Heart right ventricle (tissue), 16 donors: ENCODE data around the gene ATXN7. TPM values are rescaled to one million over a fixed set of nuclear protein-coding genes. Genes with fewer than 3 reads are reported as not detected.

Experiments used
- ATAC-seq, 8 donors: fragments of 200-7000 bp; cut with Tn5 transposase; one replicate each; pipeline ENCODE4 v1.9.1; 2020; ENCODE audit warnings: mild to moderate bottlenecking in 8 of 8, moderate library complexity in 8 of 8, moderate number of reproducible peaks in 1 of 8
- DNase-seq, 2 donors: peaks; one replicate each; pipeline ENCODE4 v3.0.0-alpha.2; 2020
- H3K27ac ChIP-seq, 10 donors: fragments of 200-600 bp; sonication (generic) in 2 of 10; one replicate each; pipeline versions ENCODE4 v1.5.0 to v1.8.0; 2020 to 2022; ENCODE audit warnings: mild to moderate bottlenecking in 3 of 10
- H3K27me3 ChIP-seq, 7 donors: fragments of 200-600 bp; one replicate each; pipeline ENCODE4 v1.8.0; 2021 to 2022; ENCODE audit warnings: mild to moderate bottlenecking in 2 of 7
- H3K36me3 ChIP-seq, 9 donors: fragments of 200-600 bp; sonication (generic) in 1 of 9; one replicate each; pipeline versions ENCODE4 v1.5.0 to v1.8.0; 2020 to 2022; ENCODE audit warnings: mild to moderate bottlenecking in 2 of 9
- H3K4me1 ChIP-seq, 9 donors: fragments of 200-600 bp; sonication (generic) in 1 of 9; one replicate each; pipeline versions ENCODE4 v1.5.0 to v1.8.0; 2020 to 2022; ENCODE audit warnings: mild to moderate bottlenecking in 4 of 9
- H3K4me3 ChIP-seq, 10 donors: fragments of 200-600 bp; sonication (generic) in 2 of 10; one replicate each; pipeline versions ENCODE4 v1.5.0 to v1.8.0; 2020 to 2022; ENCODE audit warnings: mild to moderate bottlenecking in 7 of 10, moderate library complexity in 2 of 10
- H3K9me3 ChIP-seq, 11 donors: fragments of 200-600 bp in 10 of 11; sonication (generic) in 2 of 11; one replicate each; pipeline versions ENCODE4 v1.5.0 to v1.8.0; 2013 to 2022; ENCODE audit warnings: mild to moderate bottlenecking in 2 of 11, control low read depth in 1 of 11, moderate library complexity in 1 of 11
- WGBS, 2 donors: extraction: QIAGEN DNeasy Blood & Tissue Kit; methylation state at CpG; one replicate each; pipeline ENCODE4 v1.1.7; 2013; ENCODE audit warnings: inconsistent platforms in 1 of 2; 5-methylcytosine and 5-hydroxymethylcytosine counted together
- intact Hi-C, 10 donors: fragments of 100-400 bp; cut with DNase I; formaldehyde crosslinking; loops; one replicate each; pipeline versions ENCODE4 v1.11.1 to v1.14.2; 2022
- polyA plus RNA-seq, 2 donors: library from polyadenylated mRNA; stranded (reverse); fragments of 200-250 nt; gene quantifications; one replicate each; pipeline ENCODE4 v1.2.3, GENCODE V29; 2013
- total RNA-seq, 10 donors: library from RNA; stranded (reverse); fragmentation: NEBNext Ultra II Directional in 3 of 10; extraction: Animal tissue kit (Norgen Biotek cat#: 25700) in 3 of 10; gene quantifications; one replicate each; pipeline versions ENCODE4 v1.2.1 to v1.2.4, GENCODE V29; 2021 to 2023
- TF ChIP-seq, protein P1 (sequence below), 9 donors: fragments of 200-600 bp; sonication (generic) in 2 of 9; IDR thresholded peaks; one replicate each; pipeline versions ENCODE4 v1.5.0 to v1.8.0; 2021 to 2022; ENCODE audit warnings: antibody characterized with exemption in 9 of 9, mild to moderate bottlenecking in 5 of 9, moderate library complexity in 1 of 9
- donor health status: Arrhythmogenic right ventricular cardiomyopathy.
- donor health status: ischemic (EF 13 %, LVEDD 7.1; RV severe dilation, severe dysfunction).
- donor health status: healthy with polysubstance abuse.
- donor health status: DM: no; HTN: yes; CAD: no.
- donor health status: DM: no; HTN: no; CAD: no.
- donor health status: ischemic (EF 25% LVEDD 6.9; RV normal size, moderate dysfunction).
- donor health status: ischemic (EF 25% LVEDD 5.7; RV mildly dilated, moderate dysfunction).
- donor health status: healthy.
- donor health status: DM: yes; HTN: yes; CAD: no.
- donor health status: Ischemic cardiomyopathy.
- donor health status: ischemic (EF 35%, LVEDD 5.7; RV mildly dilated, moderate dysfunction).
- donor health status: nonischemic (EF 11% LVEDD 7.7; RV severe dilation, severe dysfunction).
- donor health status: DM: yes; HTN: yes; CAD: no.
- donor health status: PGD.
- donor health status: ischemic (EF 29% LVEDD 5.4; RV normal size, mild dysfunction).
- donor health status: nonischemic (EF 23%, LVEDD 6.1; RV moderate dilation, normal function).

ATXN7 gene
- total and polyA plus RNA-seq, 12 donors = 1.7 to 31.0 (median 19.6) TPM

- no peaks in the 10 kb centered on the region for H3K9me3 ChIP-seq
- TF ChIP-seq, protein P1, sequence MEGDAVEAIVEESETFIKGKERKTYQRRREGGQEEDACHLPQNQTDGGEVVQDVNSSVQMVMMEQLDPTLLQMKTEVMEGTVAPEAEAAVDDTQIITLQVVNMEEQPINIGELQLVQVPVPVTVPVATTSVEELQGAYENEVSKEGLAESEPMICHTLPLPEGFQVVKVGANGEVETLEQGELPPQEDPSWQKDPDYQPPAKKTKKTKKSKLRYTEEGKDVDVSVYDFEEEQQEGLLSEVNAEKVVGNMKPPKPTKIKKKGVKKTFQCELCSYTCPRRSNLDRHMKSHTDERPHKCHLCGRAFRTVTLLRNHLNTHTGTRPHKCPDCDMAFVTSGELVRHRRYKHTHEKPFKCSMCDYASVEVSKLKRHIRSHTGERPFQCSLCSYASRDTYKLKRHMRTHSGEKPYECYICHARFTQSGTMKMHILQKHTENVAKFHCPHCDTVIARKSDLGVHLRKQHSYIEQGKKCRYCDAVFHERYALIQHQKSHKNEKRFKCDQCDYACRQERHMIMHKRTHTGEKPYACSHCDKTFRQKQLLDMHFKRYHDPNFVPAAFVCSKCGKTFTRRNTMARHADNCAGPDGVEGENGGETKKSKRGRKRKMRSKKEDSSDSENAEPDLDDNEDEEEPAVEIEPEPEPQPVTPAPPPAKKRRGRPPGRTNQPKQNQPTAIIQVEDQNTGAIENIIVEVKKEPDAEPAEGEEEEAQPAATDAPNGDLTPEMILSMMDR (IDR thresholded peaks at IDR 0.05) = no peak
- no peaks in the 10 kb centered on the region for H3K4me1 ChIP-seq
- no peaks in the 10 kb centered on the region for H3K27me3 ChIP-seq
- ATAC-seq = no peak
- peaks cover 0 to 100% (median 50%) of the 10 kb centered on the region in 9 donors for H3K36me3 ChIP-seq
- DNase-seq = no peak
- no peak overlapping the region for H3K4me3 ChIP-seq
- intact Hi-C loops = no loop called here
- no peak overlapping the region for H3K27ac ChIP-seq
- WGBS, 2 donors = 86 to 90% methylated on average over 2 of the region's 2 CpGs
Measured at GRCh38 chr3:63986831-63987230, 123.2 kb downstream of the ATXN7 start.

DNA sequence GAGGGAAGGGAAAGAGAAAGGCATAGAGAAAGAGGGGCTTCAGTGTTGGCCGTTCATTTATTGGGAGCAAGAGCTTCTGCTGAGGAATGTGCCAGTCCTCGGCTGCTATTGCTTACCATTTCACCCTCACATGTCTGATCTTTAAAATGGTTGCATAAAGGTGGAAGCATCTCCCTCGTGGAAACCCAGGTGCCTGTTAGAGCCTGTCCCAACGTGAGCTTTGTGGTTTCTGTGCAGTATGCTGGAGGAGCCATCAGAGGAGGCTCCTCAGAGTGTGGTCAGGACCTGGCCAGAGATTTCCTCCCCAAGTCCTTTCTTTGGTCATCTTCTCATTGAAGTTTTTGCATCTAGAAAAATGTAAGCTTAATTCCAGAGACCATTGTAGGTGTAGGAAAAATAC, 125.3 kb downstream of the ATXN7 start:
- Histone ChIP-seq H3K36me3 (peaks cover 0 to 100% (median 51%) of the 10 kb centered on the region in 9 donors), H3K27me3 (no peaks in the 10 kb centered on the region), H3K9me3 (no peaks in the 10 kb centered on the region), H3K4me1 (peaks cover 0 to 11% (median 6%) of the 10 kb centered on the region in 9 donors), H3K27ac (no peak overlapping the region), H3K4me3 (no peak overlapping the region)
- intact Hi-C loops = no loop called here
- ATAC-seq (no peak), DNase-seq (no peak)
- 89 to 91% methylated on average over 4 of the region's 4 CpGs for WGBS, 2 donors
- TF ChIP-seq, protein P1 (IDR thresholded peaks at IDR 0.05) = no peak

- no peak for ATAC-seq
- H3K27ac ChIP-seq = no peak overlapping the region
- peaks cover 0 to 11% (median 6%) of the 10 kb centered on the region in 9 donors for H3K4me1 ChIP-seq
- H3K9me3 ChIP-seq = no peaks in the 10 kb centered on the region
- H3K4me3 ChIP-seq = no peak overlapping the region
- WGBS, 2 donors = 94 to 95% methylated on average over 14 of the region's 14 CpGs
- TF ChIP-seq, protein P1 (IDR thresholded peaks at IDR 0.05) = no peak
- intact Hi-C loops = loop anchor here in 8 of 10 donors (5.0 to 10.0 kb wide), 9 partner anchors 33 to 645 kb away; partner anchors contain the start of genes SCAANT1 (in 6 of the 8), ATXN7 (in 4 of the 8) and THOC7 (in 4 of the 8)
- DNase-seq = no peak
- H3K27me3 ChIP-seq = no peaks in the 10 kb centered on the region
- peaks cover 0 to 100% (median 52%) of the 10 kb centered on the region in 9 donors for H3K36me3 ChIP-seq
Measured at GRCh38 chr3:63990204-63990603, 126.5 kb downstream of the ATXN7 start.

GRCh38 chr3:63990733-63991132, 127.1 kb downstream of the ATXN7 start:
- Histone ChIP-seq H3K4me1 (peaks cover 0 to 11% (median 6%) of the 10 kb centered on the region in 9 donors), H3K36me3 (peaks cover 0 to 100% (median 57%) of the 10 kb centered on the region in 9 donors), H3K27ac (no peak overlapping the region), H3K27me3 (no peaks in the 10 kb centered on the region), H3K4me3 (no peak overlapping the region), H3K9me3 (no peaks in the 10 kb centered on the region)
- 83 to 85% methylated on average over 5 of the region's 5 CpGs for WGBS, 2 donors
- TF ChIP-seq, protein P1 (IDR thresholded peaks at IDR 0.05) = no peak
- intact Hi-C loops = loop anchor here in 8 of 10 donors (5.0 to 10.0 kb wide), 9 partner anchors 33 to 646 kb away; partner anchors contain the start of genes SCAANT1 (in 6 of the 8), ATXN7 (in 4 of the 8) and THOC7 (in 4 of the 8)
- DNase-seq = no peak
- no peak for ATAC-seq
